Liver (tissue), 9 donors: Measurements from ENCODE around the gene DUOXA1. TPM values are rescaled to one million over a fixed set of nuclear protein-coding genes. Genes with fewer than 3 reads are reported as not detected.

ENCODE experiments used
- DNase-seq: peaks from one replicate; pipeline ENCODE4 v3.0.0-alpha.2; 2017; ENCODE audit warnings: low spot score
- H3K27ac ChIP-seq, 2 donors: one replicate each; pipeline ENCODE4 v1.7.0; 2013; ENCODE audit warnings: inconsistent platforms in 2 of 2, low read length in 2 of 2, control low read depth in 1 of 2, low read depth in 1 of 2, mild to moderate bottlenecking in 1 of 2
- H3K27me3 ChIP-seq, 4 donors: one replicate each; pipeline versions ENCODE4 v1.6.1 to v1.7.0; 2013; ENCODE audit warnings: low read length in 3 of 4, inconsistent platforms in 1 of 4, mild to moderate bottlenecking in 1 of 4, moderate library complexity in 1 of 4; ENCODE audit not compliant: control insufficient read depth in 4 of 4, insufficient read depth in 4 of 4
- H3K36me3 ChIP-seq, 4 donors: one replicate each; pipeline versions ENCODE4 v1.6.1 to v1.7.0; 2013; ENCODE audit warnings: low read length in 3 of 4, mild to moderate bottlenecking in 3 of 4, low read depth in 1 of 4, moderate library complexity in 1 of 4; ENCODE audit not compliant: control insufficient read depth in 4 of 4, insufficient read depth in 3 of 4
- H3K4me1 ChIP-seq, 4 donors: one replicate each; pipeline versions ENCODE4 v1.6.1 to v1.7.0; 2013; ENCODE audit warnings: low read length in 3 of 4, mild to moderate bottlenecking in 3 of 4, moderate library complexity in 1 of 4; ENCODE audit not compliant: control insufficient read depth in 4 of 4, insufficient read depth in 4 of 4
- H3K4me3 ChIP-seq, 3 donors: one replicate each; pipeline versions ENCODE4 v1.6.1 to v1.7.0; 2013; ENCODE audit warnings: low read length in 3 of 3, control low read depth in 1 of 3, low read depth in 1 of 3, mild to moderate bottlenecking in 1 of 3
- H3K9ac ChIP-seq, 2 donors: one replicate each; pipeline ENCODE4 v1.7.0; 2013; ENCODE audit warnings: low read length in 2 of 2, mild to moderate bottlenecking in 2 of 2, moderate library complexity in 2 of 2, control low read depth in 1 of 2, low read depth in 1 of 2
- H3K9me3 ChIP-seq, 4 donors: one replicate each; pipeline versions ENCODE4 v1.6.1 to v1.7.0; 2013; ENCODE audit warnings: low read length in 3 of 4; ENCODE audit not compliant: control insufficient read depth in 4 of 4
- ATF3 ChIP-seq: IDR thresholded peaks from 2 replicates; pipeline ENCODE4 v1.6.1; 2016; ENCODE audit warnings: antibody characterized with exemption
- CTCF ChIP-seq: fragments of 150-350 bp; IDR thresholded peaks from 2 replicates; pipeline ENCODE4 v1.5.1; 2017; ENCODE audit warnings: improper control_type of control experiment, low read depth, low read length; ENCODE audit not compliant: missing input control
- EGR1 ChIP-seq, 2 donors: IDR thresholded peaks; 2 replicates each; pipeline ENCODE4 v1.6.1; 2016 to 2018; ENCODE audit warnings: antibody characterized with exemption in 2 of 2, low read depth in 2 of 2
- FOXA1 ChIP-seq: IDR thresholded peaks from 2 replicates; pipeline ENCODE4 v1.6.1; 2016; ENCODE audit warnings: antibody characterized with exemption
- FOXA2 ChIP-seq: IDR thresholded peaks from 2 replicates; pipeline ENCODE4 v1.6.1; 2016; ENCODE audit warnings: antibody characterized with exemption
- GABPA ChIP-seq, 2 donors: IDR thresholded peaks in 1 of 2; conservative IDR thresholded peaks in 1 of 2; 2 replicates each; pipeline ENCODE4 v1.6.1; 2016; ENCODE audit warnings: antibody characterized with exemption in 2 of 2, mild to moderate bottlenecking in 1 of 2, moderate library complexity in 1 of 2
- HNF4A ChIP-seq, 2 donors: conservative IDR thresholded peaks; 2 replicates each; pipeline ENCODE4 v1.6.1; 2016; ENCODE audit warnings: antibody characterized with exemption in 2 of 2, mild to moderate bottlenecking in 2 of 2
- HNF4G ChIP-seq: IDR thresholded peaks from 2 replicates; pipeline ENCODE4 v1.6.1; 2016; ENCODE audit warnings: antibody characterized with exemption
- JUND ChIP-seq, 2 donors: IDR thresholded peaks; 2 replicates each; pipeline ENCODE4 v1.6.1; 2016; ENCODE audit warnings: antibody characterized with exemption in 2 of 2
- NR2F2 ChIP-seq: IDR thresholded peaks from 2 replicates; pipeline ENCODE4 v1.6.1; 2016; ENCODE audit warnings: antibody characterized with exemption
- REST ChIP-seq: IDR thresholded peaks from 2 replicates; pipeline ENCODE4 v1.6.1; 2016; ENCODE audit warnings: antibody characterized with exemption, mild to moderate bottlenecking
- RXRA ChIP-seq, 2 donors: IDR thresholded peaks; 2 replicates each; pipeline ENCODE4 v1.6.1; 2017 to 2018; ENCODE audit warnings: antibody characterized with exemption in 2 of 2, mild to moderate bottlenecking in 1 of 2
- SP1 ChIP-seq: IDR thresholded peaks from 2 replicates; pipeline ENCODE4 v1.6.1; 2018; ENCODE audit warnings: antibody characterized with exemption, mild to moderate bottlenecking
- ZBTB33 ChIP-seq: IDR thresholded peaks from 2 replicates; pipeline ENCODE4 v1.6.1; 2016; ENCODE audit warnings: antibody characterized with exemption
- WGBS: extraction: QIAGEN DNeasy Blood & Tissue Kit; methylation state at CpG from one replicate; pipeline ENCODE4 v1.1.7; 2013; 5-methylcytosine and 5-hydroxymethylcytosine counted together
- polyA plus RNA-seq, 2 donors: library from polyadenylated mRNA; stranded (reverse) in 1 of 2; unstranded in 1 of 2; fragments of 200-250 nt in 1 of 2; fragments of >200 nt in 1 of 2; fragmentation: Nextera tagmentation in 1 of 2; extraction: Ambion mirVana in 1 of 2; gene quantifications; one replicate each; pipeline versions ENCODE4 v1.2.1 to v1.2.3, GENCODE V29; 2013 to 2015
- total RNA-seq, 2 donors: library from RNA; depleted of rRNA; stranded (reverse); fragments of >200 nt; gene quantifications; one replicate each; pipeline ENCODE4 v1.2.3, GENCODE V29; 2014
- TF ChIP-seq, protein P1 (sequence below): IDR thresholded peaks from 2 replicates; pipeline ENCODE4 v1.6.1; 2016; ENCODE audit warnings: antibody characterized with exemption
- donor health status: healthy.
- donor health status: healthy.
- donor health status: healthy.
- donor health status: healthy.
- donor health status: healthy.

Gene DUOXA1
- total and polyA plus RNA-seq, 4 donors = 0.02 TPM; not detected in 3

DNA sequence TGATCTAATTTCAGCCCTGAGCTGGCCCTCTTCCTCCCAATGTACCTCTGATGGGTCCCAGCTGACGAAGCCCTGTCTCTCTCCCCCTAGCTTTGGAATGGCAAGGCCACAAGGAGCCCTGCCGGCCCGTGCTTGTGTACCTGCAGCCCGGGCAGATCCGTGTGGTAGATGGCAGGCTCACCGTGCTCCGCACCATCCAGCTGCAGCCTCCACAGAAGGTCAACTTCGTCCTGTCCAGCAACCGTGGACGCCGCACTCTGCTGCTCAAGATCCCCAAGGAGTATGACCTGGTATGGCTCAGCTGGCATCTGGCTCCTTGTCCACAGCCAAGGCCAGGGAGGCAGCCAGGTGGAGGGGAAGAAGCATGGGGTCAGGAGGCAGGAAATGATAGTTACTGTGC, 14.3 kb upstream of the DUOXA1 start:
- Histone ChIP-seq H3K9ac (no peak overlapping the region), H3K4me1 (peaks cover 0 to 9% (median 2%) of the 10 kb centered on the region in 4 donors), H3K36me3 (no peaks in the 10 kb centered on the region), H3K27me3 (no peaks in the 10 kb centered on the region), H3K27ac (no peak overlapping the region), H3K4me3 (no peak overlapping the region), H3K9me3 (no peaks in the 10 kb centered on the region)
- no peak for DNase-seq
- 90% methylated on average over 11 of the region's 11 CpGs for WGBS
- TF ChIP-seq FOXA2 = no peak
- TF ChIP-seq RXRA (IDR thresholded peaks at IDR 0.05) = no peak
- TF ChIP-seq JUND (IDR thresholded peaks at IDR 0.05) = no peak
- TF ChIP-seq HNF4G = no peak
- no peak for TF ChIP-seq CTCF
- no peak for TF ChIP-seq REST
- TF ChIP-seq GABPA (IDR thresholded peaks at IDR 0.05 in 1 of 2, conservative IDR thresholded peaks at IDR 0.05 in 1 of 2) = no peak
- TF ChIP-seq NR2F2 = no peak
- no peak for TF ChIP-seq FOXA1
- TF ChIP-seq, protein P1, sequence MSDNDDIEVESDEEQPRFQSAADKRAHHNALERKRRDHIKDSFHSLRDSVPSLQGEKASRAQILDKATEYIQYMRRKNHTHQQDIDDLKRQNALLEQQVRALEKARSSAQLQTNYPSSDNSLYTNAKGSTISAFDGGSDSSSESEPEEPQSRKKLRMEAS = no peak

GRCh38 chr15:45143056-45143455, 13.4 kb upstream of the DUOXA1 start:
- no peak overlapping the region for H3K27ac ChIP-seq
- WGBS = 92% methylated on average over 7 of the region's 7 CpGs

More at GRCh38 chr15:45143056-45143455, 13.4 kb upstream of the DUOXA1 start:
- no peaks in the 10 kb centered on the region for H3K9me3 ChIP-seq
- H3K4me1 ChIP-seq = peaks cover 0 to 9% (median 2%) of the 10 kb centered on the region in 4 donors
- TF ChIP-seq JUND (IDR thresholded peaks at IDR 0.05) (no peak), FOXA2 (no peak), ATF3 (no peak), FOXA1 (no peak), ZBTB33 (no peak), SP1 (no peak), HNF4A (conservative IDR thresholded peaks at IDR 0.05) (no peak), EGR1 (IDR thresholded peaks at IDR 0.05; ENCODE audit: low read depth in 2 of 2) (no peak), HNF4G (no peak), GABPA (IDR thresholded peaks at IDR 0.05 in 1 of 2, conservative IDR thresholded peaks at IDR 0.05 in 1 of 2) (no peak)
- TF ChIP-seq, protein P1 = no peak
- H3K36me3 ChIP-seq = no peaks in the 10 kb centered on the region
- H3K4me3 ChIP-seq = no peak overlapping the region
- no peak for DNase-seq
- H3K27me3 ChIP-seq = no peaks in the 10 kb centered on the region
- H3K9ac ChIP-seq = no peak overlapping the region
